IMR-90 (cell line): ENCODE results near the gene CD300LF. TPM values are rescaled to one million over a fixed set of nuclear protein-coding genes. Genes with fewer than 3 reads are reported as not detected.

Source experiments
- ATAC-seq: fragments of 200-7000 bp; cut with Tn5 transposase; 2 replicates; pipeline ENCODE4 v1.9.1; 2020; ENCODE audit warnings: low read depth, mild to moderate bottlenecking, moderate library complexity
- BruUV-seq: library from RNA; stranded (reverse); fragments of 400-500 nt; replicated peaks from 2 replicates; lab custom pipeline; 2021; lab: Mats Ljungman, UMichigan
- CTCF ChIA-PET: fragments of 300-600 bp; formaldehyde crosslinking; extraction: SDS; loops from one replicate; lab custom pipeline; 2021; ENCODE audit warnings: antibody characterized with exemption; lab: Yijun Ruan, JAX
- POLR2A ChIA-PET: fragments of 300-600 bp; sonication (Branson Sonifier 250); formaldehyde crosslinking; loops from one replicate; lab custom pipeline; 2022; ENCODE audit warnings: antibody characterized with exemption; ENCODE audit not compliant: unreplicated experiment; lab: Charles Lee
- DNase-seq: peaks from one replicate; pipeline ENCODE4 v3.0.0; 2013
- H2AFZ ChIP-seq: replicated peaks from 2 replicates; pipeline ENCODE3; 2013; ENCODE audit warnings: low read length, mild to moderate bottlenecking; ENCODE audit not compliant: poor library complexity
- H2AK5ac ChIP-seq: 2 replicates; pipeline ENCODE4 v1.6.1; 2013; ENCODE audit warnings: low read depth, low read length, inconsistent platforms
- H2AK9ac ChIP-seq: replicated peaks from 2 replicates; pipeline ENCODE3; 2013; ENCODE audit warnings: mild to moderate bottlenecking, low read depth, low read length, moderate library complexity; ENCODE audit not compliant: poor library complexity
- H2BK120ac ChIP-seq: 2 replicates; pipeline ENCODE4 v1.6.1; 2013; ENCODE audit warnings: low read depth, low read length, inconsistent platforms
- H2BK15ac ChIP-seq: 3 replicates; pipeline ENCODE4 v1.6.1; 2013; ENCODE audit warnings: low read depth, low read length, inconsistent platforms
- H2BK20ac ChIP-seq: 2 replicates; pipeline ENCODE4 v1.6.1; 2013; ENCODE audit warnings: low read depth, mild to moderate bottlenecking, inconsistent platforms, low read length, moderate library complexity
- H2BK5ac ChIP-seq: 2 replicates; pipeline ENCODE4 v1.6.1; 2013; ENCODE audit warnings: mild to moderate bottlenecking, low read depth, low read length, inconsistent platforms; ENCODE audit not compliant: poor library complexity, severe bottlenecking
- H3K14ac ChIP-seq: replicated peaks from 2 replicates; pipeline ENCODE4 v1.6.1; 2013; ENCODE audit warnings: low read depth, low read length, inconsistent platforms
- H3K18ac ChIP-seq: 2 replicates; pipeline ENCODE4 v1.6.1; 2013; ENCODE audit warnings: low read depth, low read length, control low read depth
- H3K23ac ChIP-seq: 2 replicates; pipeline ENCODE4 v1.6.1; 2013; ENCODE audit warnings: low read depth, low read length, inconsistent platforms
- H3K27ac ChIP-seq: 2 replicates; pipeline ENCODE4 v1.5.1; 2013; ENCODE audit warnings: mild to moderate bottlenecking, control low read depth, low read length; ENCODE audit not compliant: insufficient read depth
- H3K27me3 ChIP-seq: 2 replicates; pipeline ENCODE4 v1.6.1; 2013; ENCODE audit warnings: low read length; ENCODE audit not compliant: control insufficient read depth, insufficient read depth
- H3K36me3 ChIP-seq: 2 replicates; pipeline ENCODE4 v1.6.1; 2013; ENCODE audit warnings: low read length, mixed read lengths; ENCODE audit not compliant: control insufficient read depth, insufficient read depth
- H3K4ac ChIP-seq: 2 replicates; pipeline ENCODE4 v1.6.1; 2013; ENCODE audit warnings: low read depth, low read length, inconsistent platforms
- H3K4me1 ChIP-seq: 2 replicates; pipeline ENCODE4 v1.6.1; 2013; ENCODE audit warnings: low read length, mixed read lengths; ENCODE audit not compliant: control insufficient read depth, insufficient read depth
- H3K4me2 ChIP-seq: 2 replicates; pipeline ENCODE4 v1.6.1; 2013; ENCODE audit warnings: low read depth, mild to moderate bottlenecking, control low read depth, low read length, moderate library complexity
- H3K4me3 ChIP-seq: 2 replicates; pipeline ENCODE4 v1.5.1; 2013; ENCODE audit warnings: low read depth, mild to moderate bottlenecking, control low read depth, low read length, moderate library complexity; ENCODE audit not compliant: insufficient read depth
- H3K56ac ChIP-seq: 2 replicates; pipeline ENCODE4 v1.6.1; 2013; ENCODE audit warnings: low read length, inconsistent platforms; ENCODE audit not compliant: insufficient read depth; ENCODE audit errors: extremely low read depth
- H3K79me1 ChIP-seq, 2 experiments: 2 replicates each; pipeline ENCODE4 v1.6.1; 2013; ENCODE audit warnings: low read length in 2 of 2, inconsistent platforms in 1 of 2, low read depth in 1 of 2
- H3K9ac ChIP-seq: 2 replicates; pipeline ENCODE4 v1.6.1; 2013; ENCODE audit warnings: low read depth, low read length, control low read depth
- H3K9me1 ChIP-seq: 2 replicates; pipeline ENCODE4 v1.6.1; 2013; ENCODE audit warnings: low read length, inconsistent platforms; ENCODE audit not compliant: insufficient read depth
- H3K9me3 ChIP-seq: 2 replicates; pipeline ENCODE4 v1.6.1; 2013; ENCODE audit warnings: low read length; ENCODE audit not compliant: control insufficient read depth, insufficient read depth
- H4K20me1 ChIP-seq: 2 replicates; pipeline ENCODE4 v1.6.1; 2013; ENCODE audit warnings: low read length, inconsistent platforms; ENCODE audit not compliant: insufficient read depth
- H4K5ac ChIP-seq: 2 replicates; pipeline ENCODE4 v1.6.1; 2013; ENCODE audit warnings: mild to moderate bottlenecking, low read depth, low read length, control low read depth
- H4K8ac ChIP-seq, 2 experiments: 2 replicates each; pipeline ENCODE4 v1.6.1; 2013; ENCODE audit warnings: low read depth in 2 of 2, low read length in 2 of 2, control low read depth in 1 of 2, inconsistent platforms in 1 of 2
- H4K91ac ChIP-seq: 2 replicates; pipeline ENCODE4 v1.6.1; 2013; ENCODE audit warnings: low read depth, low read length, inconsistent platforms; ENCODE audit not compliant: insufficient read depth
- BHLHE40 ChIP-seq: fragments of 150-350 bp; IDR thresholded peaks from 2 replicates; pipeline ENCODE4 v1.6.1; 2016; ENCODE audit warnings: mild to moderate bottlenecking, low read depth, low read length
- CEBPB ChIP-seq: IDR thresholded peaks from 2 replicates; pipeline ENCODE4 v1.6.1; 2012; ENCODE audit warnings: low read depth, low read length, improper control_type of control experiment
- CHD1 ChIP-seq: IDR thresholded peaks from 2 replicates; pipeline ENCODE4 v1.6.1; 2012; ENCODE audit warnings: low read depth, low read length, improper control_type of control experiment
- FOS ChIP-seq: fragments of 150-350 bp; IDR thresholded peaks from 2 replicates; pipeline ENCODE4 v1.6.1; 2016; ENCODE audit warnings: low read depth, low read length
- MAFK ChIP-seq: IDR thresholded peaks from 2 replicates; pipeline ENCODE4 v1.6.1; 2012; ENCODE audit warnings: low read depth, low read length, improper control_type of control experiment
- MAZ ChIP-seq: IDR thresholded peaks from 2 replicates; pipeline ENCODE4 v1.6.1; 2012; ENCODE audit warnings: low read depth, mild to moderate bottlenecking, low read length, improper control_type of control experiment, moderate library complexity, borderline replicate concordance
- MXI1 ChIP-seq: IDR thresholded peaks from 2 replicates; pipeline ENCODE4 v1.6.1; 2012; ENCODE audit warnings: low read depth, mild to moderate bottlenecking, low read length, moderate library complexity, borderline replicate concordance
- NFE2L2 ChIP-seq: fragments of 150-350 bp; IDR thresholded peaks from 2 replicates; pipeline ENCODE4 v1.6.1; 2016; ENCODE audit warnings: low read depth, mild to moderate bottlenecking, low read length
- POLR2A ChIP-seq: IDR thresholded peaks from 2 replicates; pipeline ENCODE4 v1.6.1; 2012; ENCODE audit warnings: mild to moderate bottlenecking, low read depth, low read length
- RAD21 ChIP-seq: IDR thresholded peaks from 2 replicates; pipeline ENCODE4 v1.6.1; 2012; ENCODE audit warnings: low read length, improper control_type of control experiment
- RCOR1 ChIP-seq: IDR thresholded peaks from 2 replicates; pipeline ENCODE4 v1.6.1; 2012; ENCODE audit warnings: mild to moderate bottlenecking, low read length, improper control_type of control experiment; ENCODE audit not compliant: insufficient replicate concordance
- RFX5 ChIP-seq: IDR thresholded peaks from 2 replicates; pipeline ENCODE4 v1.8.0; 2012; ENCODE audit warnings: low read depth, mild to moderate bottlenecking, low read length, moderate library complexity
- SMC3 ChIP-seq: fragments of 150-350 bp; IDR thresholded peaks from 2 replicates; pipeline ENCODE4 v1.6.1; 2016; ENCODE audit warnings: low read depth, mild to moderate bottlenecking, antibody characterized with exemption, low read length, moderate library complexity
- WGBS, 2 experiments: methylation state at CpG; one replicate each; pipeline versions ENCODE4 v1.1.5 to v1.1.7; 2013; ENCODE audit warnings: missing lambda C conversion rate in 2 of 2; ENCODE audit not compliant: insufficient read length in 1 of 2; ENCODE audit errors: extremely low coverage in 2 of 2; 5-methylcytosine and 5-hydroxymethylcytosine counted together
- dilution Hi-C: fragments of 300-500 bp; cut with HindIII; formaldehyde crosslinking; loops from one replicate; pipeline ENCODE4 v1.14.3; 2018; ENCODE audit warnings: low sequenced_read_pairs; ENCODE audit not compliant: unreplicated experiment
- in situ Hi-C: fragments of 300-500 bp; cut with MboI; formaldehyde crosslinking; loops from 3 replicates; pipeline ENCODE4 v1.14.3; 2019; ENCODE audit warnings: low sequenced_read_pairs, inconsistent platforms, mixed read lengths
- intact Hi-C: fragments of 100-400 bp; cut with micrococcal nuclease; formaldehyde crosslinking; loops from 2 replicates; pipeline ENCODE4 v1.10.0; 2022
- polyA plus RNA-seq, 3 experiments: library from polyadenylated mRNA; depleted of rRNA; stranded (reverse); fragments of >200 nt; gene quantifications; 2 replicates each; pipeline ENCODE4 v1.2.3, GENCODE V29; 2012; ENCODE audit warnings: low replicate concordance in 1 of 3
- total RNA-seq: library from RNA; depleted of rRNA; stranded (reverse); fragments of >200 nt; gene quantifications from 2 replicates; pipeline ENCODE4 v1.2.3, GENCODE V29; 2012
- TF ChIP-seq, protein P1 (sequence below): fragments of 150-350 bp; IDR thresholded peaks from 2 replicates; pipeline ENCODE4 v1.6.1; 2017; ENCODE audit warnings: mild to moderate bottlenecking, antibody characterized with exemption, low read length, low read depth
- TF ChIP-seq, protein P2 (sequence below): fragments of 150-350 bp; IDR thresholded peaks from 2 replicates; pipeline ENCODE4 v1.6.1; 2016; ENCODE audit warnings: low read depth, mild to moderate bottlenecking, low read length, moderate library complexity, borderline replicate concordance
- TF ChIP-seq, protein P3 (sequence below): conservative IDR thresholded peaks from 2 replicates; pipeline ENCODE4 v1.5.1; 2012; ENCODE audit warnings: mild to moderate bottlenecking, low read depth, low read length, improper control_type of control experiment

Gene CD300LF
- total and polyA plus RNA-seq, 2 of the 4 experiments (the other 2 are of a cell fraction) = not detected

DNA sequence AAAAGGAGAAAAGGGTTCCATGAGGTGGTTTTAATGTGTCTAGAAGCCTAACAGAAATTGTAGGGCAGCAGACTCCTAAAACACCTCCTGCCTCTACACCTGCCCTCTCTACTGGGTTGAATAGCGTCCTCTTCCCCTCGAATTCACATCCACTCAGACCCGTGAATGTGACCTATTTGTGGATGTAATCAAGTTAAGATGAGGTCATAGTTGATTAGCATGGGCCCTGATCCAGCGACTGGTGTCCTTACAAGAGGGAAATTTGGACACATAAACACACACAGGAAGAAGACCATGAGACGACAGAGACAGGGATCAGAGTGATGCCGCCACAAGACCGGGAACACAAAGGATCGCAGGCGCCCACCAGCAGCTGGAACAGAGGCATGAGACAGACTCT, 13.5 kb downstream of the CD300LF start:
- intact Hi-C loops = no loop called here
- H3K9me1 ChIP-seq = no peaks in the 10 kb centered on the region; the same call in 1 of the 2 replicates
- H3K9me3 ChIP-seq = no peaks in the 10 kb centered on the region
- H3K4ac ChIP-seq = no peak overlapping the region
- H3K9ac ChIP-seq = no peak overlapping the region
- no peak for TF ChIP-seq MXI1
- TF ChIP-seq, protein P1, sequence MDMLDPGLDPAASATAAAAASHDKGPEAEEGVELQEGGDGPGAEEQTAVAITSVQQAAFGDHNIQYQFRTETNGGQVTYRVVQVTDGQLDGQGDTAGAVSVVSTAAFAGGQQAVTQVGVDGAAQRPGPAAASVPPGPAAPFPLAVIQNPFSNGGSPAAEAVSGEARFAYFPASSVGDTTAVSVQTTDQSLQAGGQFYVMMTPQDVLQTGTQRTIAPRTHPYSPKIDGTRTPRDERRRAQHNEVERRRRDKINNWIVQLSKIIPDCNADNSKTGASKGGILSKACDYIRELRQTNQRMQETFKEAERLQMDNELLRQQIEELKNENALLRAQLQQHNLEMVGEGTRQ = no peak
- TF ChIP-seq, protein P2, sequence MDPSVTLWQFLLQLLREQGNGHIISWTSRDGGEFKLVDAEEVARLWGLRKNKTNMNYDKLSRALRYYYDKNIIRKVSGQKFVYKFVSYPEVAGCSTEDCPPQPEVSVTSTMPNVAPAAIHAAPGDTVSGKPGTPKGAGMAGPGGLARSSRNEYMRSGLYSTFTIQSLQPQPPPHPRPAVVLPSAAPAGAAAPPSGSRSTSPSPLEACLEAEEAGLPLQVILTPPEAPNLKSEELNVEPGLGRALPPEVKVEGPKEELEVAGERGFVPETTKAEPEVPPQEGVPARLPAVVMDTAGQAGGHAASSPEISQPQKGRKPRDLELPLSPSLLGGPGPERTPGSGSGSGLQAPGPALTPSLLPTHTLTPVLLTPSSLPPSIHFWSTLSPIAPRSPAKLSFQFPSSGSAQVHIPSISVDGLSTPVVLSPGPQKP = no peak
- no peak for TF ChIP-seq FOS
- TF ChIP-seq SMC3 = no peak
- TF ChIP-seq, protein P3, sequence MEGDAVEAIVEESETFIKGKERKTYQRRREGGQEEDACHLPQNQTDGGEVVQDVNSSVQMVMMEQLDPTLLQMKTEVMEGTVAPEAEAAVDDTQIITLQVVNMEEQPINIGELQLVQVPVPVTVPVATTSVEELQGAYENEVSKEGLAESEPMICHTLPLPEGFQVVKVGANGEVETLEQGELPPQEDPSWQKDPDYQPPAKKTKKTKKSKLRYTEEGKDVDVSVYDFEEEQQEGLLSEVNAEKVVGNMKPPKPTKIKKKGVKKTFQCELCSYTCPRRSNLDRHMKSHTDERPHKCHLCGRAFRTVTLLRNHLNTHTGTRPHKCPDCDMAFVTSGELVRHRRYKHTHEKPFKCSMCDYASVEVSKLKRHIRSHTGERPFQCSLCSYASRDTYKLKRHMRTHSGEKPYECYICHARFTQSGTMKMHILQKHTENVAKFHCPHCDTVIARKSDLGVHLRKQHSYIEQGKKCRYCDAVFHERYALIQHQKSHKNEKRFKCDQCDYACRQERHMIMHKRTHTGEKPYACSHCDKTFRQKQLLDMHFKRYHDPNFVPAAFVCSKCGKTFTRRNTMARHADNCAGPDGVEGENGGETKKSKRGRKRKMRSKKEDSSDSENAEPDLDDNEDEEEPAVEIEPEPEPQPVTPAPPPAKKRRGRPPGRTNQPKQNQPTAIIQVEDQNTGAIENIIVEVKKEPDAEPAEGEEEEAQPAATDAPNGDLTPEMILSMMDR = no peak
- no peak for TF ChIP-seq MAZ
- no peak for TF ChIP-seq CHD1
- no peak for TF ChIP-seq MAFK
- no peak for TF ChIP-seq RFX5
- TF ChIP-seq BHLHE40 = no peak
- no peak for TF ChIP-seq POLR2A
- no peak for TF ChIP-seq RCOR1
- no peak for TF ChIP-seq NFE2L2
- no peak for TF ChIP-seq CEBPB
- TF ChIP-seq RAD21 = no peak
- H4K20me1 ChIP-seq = no peaks in the 10 kb centered on the region; the same call in 1 of the 2 replicates
- no peak overlapping the region for H3K23ac ChIP-seq
- ATAC-seq (no peak), DNase-seq (no peak)
- no peak overlapping the region for H3K56ac ChIP-seq
- H3K27ac ChIP-seq = no peak overlapping the region
- H3K18ac ChIP-seq = no peak overlapping the region
- ChIA-PET CTCF (no interaction called here), POLR2A (no interaction called here)
- H2AK5ac ChIP-seq = no peak overlapping the region
- H4K5ac ChIP-seq = no peak overlapping the region
- no peak overlapping the region for H4K8ac ChIP-seq
- WGBS, 2 experiments = 70% methylated on average over 4 of the region's 9 CpGs; no CpG with 5 or more reads in 1 of the 2 experiments
- no peak overlapping the region for H2BK20ac ChIP-seq
- H2AFZ ChIP-seq = no peak overlapping the region
- dilution Hi-C loops = no loop called here
- H4K91ac ChIP-seq = no peak overlapping the region
- no peaks in the 10 kb centered on the region for H3K79me1 ChIP-seq
- in situ Hi-C loops = no loop called here
- H3K4me1 ChIP-seq = no peaks in the 10 kb centered on the region
- no peaks in the 10 kb centered on the region for H3K27me3 ChIP-seq
- H2BK120ac ChIP-seq = no peak overlapping the region
- H2AK9ac ChIP-seq = no peak overlapping the region
- H3K36me3 ChIP-seq = no peaks in the 10 kb centered on the region
- H2BK5ac ChIP-seq = no peak overlapping the region
- no TSS peak for BruUV-seq
- H3K4me3 ChIP-seq = no peak overlapping the region
- H2BK15ac ChIP-seq = no peak overlapping the region
- H3K14ac ChIP-seq = no peak overlapping the region
- H3K4me2 ChIP-seq = no peak overlapping the region
